IMR-90 (cell line): Measurements from ENCODE around the gene PRSS22.

Experiments
- CEBPB ChIP-seq: IDR thresholded peaks from 2 replicates; pipeline ENCODE4 v1.6.1; 2012; ENCODE audit warnings: low read depth, low read length, improper control_type of control experiment
- CHD1 ChIP-seq: IDR thresholded peaks from 2 replicates; pipeline ENCODE4 v1.6.1; 2012; ENCODE audit warnings: low read depth, low read length, improper control_type of control experiment
- CTCF ChIP-seq: conservative IDR thresholded peaks from 2 replicates; pipeline ENCODE4 v1.5.1; 2012; ENCODE audit warnings: mild to moderate bottlenecking, low read depth, low read length, improper control_type of control experiment

GRCh38 chr16:2867661-2867986 lies 9.7 kb upstream of the PRSS22 start:
- no peak for TF ChIP-seq CHD1
- no peak for TF ChIP-seq CTCF
- TF ChIP-seq CEBPB: no peak
